Activated CD4-positive, alpha-beta memory T cell treated with anti-CD3 and anti-CD28 coated beads, Interleukin-2, amount 10 ng/mL, durations not matched to agents 7 days and 5 days (primary cell): ENCODE measurements around the gene SMAD2. TPM values are rescaled to one million over a fixed set of nuclear protein-coding genes. Genes with fewer than 3 reads are reported as not detected.

Experiments
- CTCF ChIA-PET: fragments of 350-600 bp; sonication (Branson Sonifier 250); formaldehyde crosslinking; loops from one replicate; lab custom pipeline; 2021; ENCODE audit warnings: antibody characterized with exemption, inconsistent platforms; lab: Charles Lee
- POLR2A ChIA-PET: fragments of 350-600 bp; sonication (Branson Sonifier 250); formaldehyde crosslinking; loops from one replicate; lab custom pipeline; 2021; ENCODE audit warnings: antibody characterized with exemption; lab: Charles Lee
- DNase-seq: peaks from one replicate; pipeline ENCODE4 v3.0.0-alpha.2; 2020
- H3K27ac Mint-ChIP-seq: one replicate; pipeline ENCODE4 v1.8.0; 2021; ENCODE audit warnings: mild to moderate bottlenecking, mixed read lengths
- H3K27me3 Mint-ChIP-seq: one replicate; pipeline ENCODE4 v1.8.0; 2021; ENCODE audit warnings: mixed read lengths
- H3K36me3 Mint-ChIP-seq: one replicate; pipeline ENCODE4 v1.8.0; 2021; ENCODE audit warnings: low read depth, mixed read lengths
- H3K4me1 Mint-ChIP-seq: one replicate; pipeline ENCODE4 v1.8.0; 2021; ENCODE audit warnings: mixed read lengths
- H3K4me3 Mint-ChIP-seq: one replicate; pipeline ENCODE4 v1.8.0; 2021; ENCODE audit warnings: mild to moderate bottlenecking, mixed read lengths
- H3K9me3 Mint-ChIP-seq: one replicate; pipeline ENCODE4 v1.8.0; 2021; ENCODE audit warnings: mixed read lengths
- total RNA-seq, 2 experiments: library from RNA; stranded (reverse); gene quantifications; one replicate each; pipeline ENCODE4 v1.2.3, GENCODE V29; 2021

SMAD2 gene
- total RNA-seq, 2 experiments from 2014 or later, result 170 to 174 TPM

DNA sequence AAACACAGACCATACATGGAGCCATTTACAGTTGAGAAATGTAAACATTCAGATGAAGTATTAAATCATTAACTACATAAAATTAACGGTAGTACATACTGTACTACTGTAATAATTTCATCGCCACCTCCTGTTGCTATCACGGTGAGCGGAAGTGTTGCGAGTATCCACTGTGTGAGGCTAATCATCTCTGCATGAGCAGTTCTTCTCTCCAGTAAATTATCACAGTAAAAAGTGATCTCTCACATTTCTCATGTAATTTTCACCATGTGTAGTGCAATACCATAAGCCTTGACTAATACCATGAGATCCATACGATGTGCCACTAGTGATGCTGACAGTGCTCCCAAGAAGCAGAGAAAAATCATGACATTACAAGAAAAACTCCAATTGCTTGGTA lies 21.9 kb downstream of the SMAD2 start:
- Mint-ChIP-seq H3K27me3 (no peaks in the 10 kb centered on the region), H3K9me3 (peaks cover 32% of the 10 kb centered on the region), H3K4me3 (no peak overlapping the region), H3K27ac (no peak overlapping the region), H3K36me3 (peaks cover 76% of the 10 kb centered on the region), H3K4me1 (peaks cover 49% of the 10 kb centered on the region)
- no peak for DNase-seq
- ChIA-PET CTCF (no interaction called here), POLR2A (no interaction called here)

DNA sequence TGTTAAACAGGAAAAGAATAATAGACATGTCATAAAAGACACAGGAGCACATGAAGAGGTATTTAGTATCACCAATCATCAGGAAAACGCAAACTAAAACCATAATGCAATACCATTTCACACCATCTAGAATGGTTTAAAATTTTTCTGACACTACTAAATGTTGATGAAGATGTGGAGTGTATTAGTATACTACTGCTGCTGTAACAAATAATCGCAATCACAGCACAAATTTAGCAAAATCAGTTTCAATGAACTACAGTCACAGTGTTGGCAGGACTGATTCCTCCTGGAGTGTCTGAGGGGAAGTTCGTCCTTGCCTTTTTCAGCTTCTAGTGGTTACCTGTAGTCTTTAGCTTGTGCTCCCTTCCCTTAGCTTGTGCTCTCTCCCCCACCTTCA lies 24.1 kb downstream of the SMAD2 start:
- Mint-ChIP-seq H3K4me1 (peaks cover 49% of the 10 kb centered on the region), H3K27ac (no peak overlapping the region), H3K4me3 (no peak overlapping the region), H3K9me3 (peaks cover 35% of the 10 kb centered on the region), H3K36me3 (peaks cover 81% of the 10 kb centered on the region), H3K27me3 (no peaks in the 10 kb centered on the region)
- ChIA-PET POLR2A (interaction anchor here (0.6 to 2.2 kb wide), 3 partner anchors 17 to 58 kb away, joined by 3 to 7 read pairs (median 3); partner anchors contain the start of gene SMAD2), CTCF (no interaction called here)
- DNase-seq, result no peak

GRCh38 chr18:47903809-47904208 lies 26.6 kb downstream of the SMAD2 start:
- Mint-ChIP-seq H3K27me3 (no peaks in the 10 kb centered on the region), H3K27ac (no peak overlapping the region), H3K36me3 (peaks cover 72% of the 10 kb centered on the region), H3K9me3 (peaks cover 35% of the 10 kb centered on the region), H3K4me1 (peaks cover 52% of the 10 kb centered on the region), H3K4me3 (no peak overlapping the region)
- CTCF ChIA-PET, result interaction anchor here (1.3 kb wide), 1 partner anchor 9 kb away, joined by 5 read pairs; no protein-coding TSS in a partner anchor
- POLR2A ChIA-PET, result interaction anchor here (0.9 to 1.3 kb wide), 2 partner anchors 23 to 27 kb away, joined by 3 to 5 read pairs; partner anchors contain the start of gene SMAD2
- DNase-seq, result no peak

- Mint-ChIP-seq H3K27ac (peak overlapping the region; percentile 83), H3K9me3 (peaks cover 28% of the 10 kb centered on the region), H3K36me3 (peaks cover 69% of the 10 kb centered on the region), H3K4me3 (peak overlapping the region; percentile 40), H3K27me3 (no peaks in the 10 kb centered on the region), H3K4me1 (peaks cover 64% of the 10 kb centered on the region)
- ChIA-PET POLR2A (interaction anchor here (0.5 to 3.9 kb wide), 9 partner anchors 9 to 92 kb away, joined by 3 to 24 read pairs (median 3); partner anchors contain the start of gene SMAD2), CTCF (interaction anchor here (0.9 to 1.5 kb wide), 2 partner anchors 9 to 153 kb away, joined by 3 to 4 read pairs; no protein-coding TSS in a partner anchor)
- DNase-seq, result no peak
These were observed 28.7 kb downstream of the SMAD2 start for GRCh38 chr18:47901624-47902362.

DNA sequence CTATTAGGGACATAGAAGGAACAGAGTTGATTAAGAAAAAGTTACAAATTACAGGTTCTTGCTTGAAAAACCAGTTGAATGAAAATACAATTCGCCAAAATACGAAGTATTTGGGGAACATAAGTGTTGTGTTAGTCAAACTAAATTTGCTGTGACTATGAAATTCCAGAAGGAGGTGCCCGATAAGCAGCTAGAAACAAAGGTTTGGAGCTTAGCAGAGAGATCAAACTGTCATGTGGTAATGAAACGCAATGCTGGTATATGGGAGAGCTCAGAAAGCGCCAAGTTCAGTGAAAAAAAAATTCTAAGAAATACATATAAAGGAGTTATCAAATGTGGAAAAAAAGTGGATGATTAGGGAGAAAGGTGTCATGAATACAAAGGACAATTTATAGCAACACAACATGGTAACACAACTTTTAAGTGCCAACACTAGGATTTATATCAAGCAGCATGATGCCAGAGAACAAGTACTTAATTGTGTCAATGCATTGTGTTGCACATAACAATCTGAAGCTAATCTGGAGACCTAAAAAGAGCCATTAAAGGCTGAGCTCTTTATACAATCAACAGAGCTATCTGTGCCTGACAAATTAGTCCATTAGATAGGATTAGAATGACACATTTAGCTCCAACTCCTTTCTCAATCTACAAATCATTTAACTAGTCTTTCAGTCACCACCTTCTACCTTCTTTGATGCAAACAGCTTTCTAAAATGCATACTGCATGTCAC lies 31.2 kb downstream of the SMAD2 start:
- no peaks in the 10 kb centered on the region for H3K27me3 Mint-ChIP-seq
- ChIA-PET POLR2A (interaction anchor here (3.9 kb wide), 1 partner anchor 31 kb away, joined by 24 read pairs; the partner anchor contains the start of gene SMAD2), CTCF (interaction anchor here (0.7 kb wide), 1 partner anchor 150 kb away, joined by 3 read pairs; no protein-coding TSS in a partner anchor)
- peaks cover 10% of the 10 kb centered on the region for H3K9me3 Mint-ChIP-seq
- H3K4me3 Mint-ChIP-seq, result no peak overlapping the region
- H3K27ac Mint-ChIP-seq, result no peak overlapping the region
- peaks cover 66% of the 10 kb centered on the region for H3K36me3 Mint-ChIP-seq
- DNase-seq, result no peak
- H3K4me1 Mint-ChIP-seq, result peaks cover 79% of the 10 kb centered on the region

DNA sequence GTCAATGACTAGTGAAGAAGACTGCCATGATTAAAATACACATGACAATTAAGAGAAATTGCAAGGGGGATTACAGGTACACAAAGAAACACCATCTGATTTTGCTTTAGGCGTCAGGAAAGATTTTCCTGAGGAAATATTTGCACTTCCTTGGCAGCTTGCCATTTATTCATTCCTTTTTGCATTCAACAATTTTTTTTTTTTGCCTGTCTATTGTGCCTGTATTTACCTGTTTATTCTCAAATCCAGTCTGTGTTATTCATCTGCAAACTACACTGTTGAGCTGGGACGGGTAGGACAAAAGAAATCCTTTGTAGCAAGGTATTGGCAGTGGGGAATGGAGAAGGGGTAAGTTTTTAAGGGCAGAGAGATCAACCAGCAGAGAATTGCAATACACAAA lies 31.8 kb downstream of the SMAD2 start:
- Mint-ChIP-seq H3K9me3 (peaks cover 4% of the 10 kb centered on the region), H3K36me3 (peaks cover 66% of the 10 kb centered on the region), H3K27me3 (no peaks in the 10 kb centered on the region), H3K4me1 (peaks cover 81% of the 10 kb centered on the region), H3K27ac (no peak overlapping the region), H3K4me3 (no peak overlapping the region)
- ChIA-PET POLR2A (no interaction called here), CTCF (no interaction called here)
- no peak for DNase-seq

- peaks cover 76% of the 10 kb centered on the region for H3K4me1 Mint-ChIP-seq
- peaks cover 1% of the 10 kb centered on the region for H3K9me3 Mint-ChIP-seq
- CTCF ChIA-PET, result no interaction called here
These were observed 32.4 kb downstream of the SMAD2 start for GRCh38 chr18:47898055-47898454.

DNA sequence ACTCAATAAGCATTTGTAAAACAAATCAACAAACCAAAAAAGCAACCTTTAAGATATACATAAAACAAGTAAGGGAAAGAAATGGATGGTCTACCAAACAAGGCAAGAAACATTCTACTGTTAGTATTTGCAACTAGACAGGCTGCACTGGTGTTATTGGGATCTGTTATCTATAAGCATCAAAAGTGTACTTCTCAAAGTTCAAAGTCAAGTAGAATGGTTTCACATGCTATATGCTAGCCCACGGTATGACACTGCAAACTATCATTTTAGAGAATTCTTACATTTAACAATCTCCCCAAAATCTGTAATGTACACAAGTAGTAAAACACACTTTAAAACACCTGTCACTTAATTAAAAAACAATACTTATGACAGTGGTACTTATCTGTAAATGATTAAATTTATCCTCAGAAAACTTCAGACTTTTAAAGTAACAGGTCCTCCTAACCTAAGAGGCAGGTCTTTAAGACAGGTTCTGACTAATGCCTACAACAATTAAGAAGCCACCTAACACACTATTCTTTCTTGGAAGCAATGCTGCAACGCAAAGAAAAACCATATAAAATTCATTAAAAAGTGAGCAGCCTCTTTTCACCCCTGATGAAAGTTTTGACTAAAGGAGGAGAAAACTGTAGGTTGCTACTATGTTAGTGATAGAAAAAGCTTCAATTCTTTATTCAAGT lies 34.8 kb downstream of the SMAD2 start:
- Mint-ChIP-seq H3K9me3 (no peaks in the 10 kb centered on the region), H3K4me1 (peaks cover 62% of the 10 kb centered on the region)
- CTCF ChIA-PET, result no interaction called here

More at GRCh38 chr18:47898055-47898454, 32.4 kb downstream of the SMAD2 start:
- POLR2A ChIA-PET, result interaction anchor here (0.9 kb wide), 1 partner anchor 11 kb away, joined by 3 read pairs; no protein-coding TSS in a partner anchor
- Mint-ChIP-seq H3K27me3 (no peaks in the 10 kb centered on the region), H3K4me3 (no peak overlapping the region), H3K36me3 (peaks cover 63% of the 10 kb centered on the region), H3K27ac (no peak overlapping the region)
- no peak for DNase-seq

DNA sequence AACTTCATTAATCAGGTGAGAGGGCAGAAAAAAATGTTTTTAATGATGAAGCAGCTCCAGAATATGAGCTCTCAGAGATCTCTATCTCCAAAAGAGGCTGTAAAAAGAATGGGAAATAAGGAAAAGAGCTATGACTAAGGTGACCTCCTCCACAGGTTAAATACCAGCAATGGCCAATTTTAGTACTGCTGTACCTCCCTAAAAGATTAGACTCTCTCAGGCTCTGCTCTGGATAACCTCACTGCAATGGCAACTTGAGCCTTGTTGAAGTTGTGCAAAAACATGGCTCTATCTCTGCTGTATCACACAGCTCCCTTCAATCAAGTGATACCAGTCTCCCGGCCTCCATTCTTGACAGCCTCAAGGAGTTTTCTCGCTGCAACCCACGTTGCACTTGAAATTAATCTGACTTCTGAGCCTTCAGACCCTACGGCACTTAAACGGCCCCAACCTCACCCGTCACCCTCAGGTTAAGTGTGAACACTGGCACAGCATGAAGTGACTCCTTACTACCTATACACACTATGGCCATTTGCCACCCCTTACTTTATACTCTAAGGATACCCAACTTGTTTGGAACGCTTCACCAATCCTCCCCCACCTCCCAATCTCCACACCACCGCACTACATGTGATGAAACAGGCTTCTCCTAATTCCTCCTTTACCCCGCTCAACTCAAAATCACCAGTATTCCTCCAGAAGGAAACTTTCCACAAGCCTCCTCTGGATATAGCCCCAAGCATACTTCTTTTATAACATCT lies 36.3 kb downstream of the SMAD2 start:
- Mint-ChIP-seq H3K27ac (no peak overlapping the region), H3K4me3 (no peak overlapping the region), H3K27me3 (no peaks in the 10 kb centered on the region), H3K36me3 (peaks cover 56% of the 10 kb centered on the region), H3K9me3 (no peaks in the 10 kb centered on the region), H3K4me1 (peaks cover 61% of the 10 kb centered on the region)
- CTCF ChIA-PET, result interaction anchor here (0.7 kb wide), 1 partner anchor 139 kb away, joined by 3 read pairs; no protein-coding TSS in a partner anchor
- DNase-seq, result no peak
- POLR2A ChIA-PET, result interaction anchor here (0.9 to 1.9 kb wide), 3 partner anchors 35 to 38 kb away, joined by 3 to 9 read pairs (median 4); partner anchors contain the start of gene SMAD2

More for the DNA sequence above, 34.8 kb downstream of the SMAD2 start:
- POLR2A ChIA-PET, result no interaction called here
- Mint-ChIP-seq H3K27me3 (no peaks in the 10 kb centered on the region), H3K27ac (no peak overlapping the region), H3K4me3 (no peak overlapping the region), H3K36me3 (peaks cover 56% of the 10 kb centered on the region)
- no peak for DNase-seq

DNA sequence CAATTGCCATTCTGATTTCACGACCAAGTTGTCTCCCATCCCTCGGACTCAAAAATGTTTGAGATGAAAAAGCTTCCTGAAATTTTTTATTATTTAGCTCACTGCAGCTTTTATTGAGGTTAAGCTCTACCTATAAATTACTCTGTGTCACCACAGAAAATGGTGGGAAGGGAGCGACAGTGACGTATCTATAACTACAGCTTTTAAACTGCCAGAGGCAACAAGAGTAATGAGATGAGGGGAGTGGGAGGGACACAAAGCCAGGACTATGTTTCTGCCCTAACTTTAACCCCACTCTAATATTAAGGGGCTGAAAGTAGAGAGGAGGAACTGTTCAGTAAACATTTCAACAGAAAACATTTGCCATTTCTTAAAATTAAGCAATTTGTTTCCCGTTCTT lies 37.4 kb downstream of the SMAD2 start:
- DNase-seq, result no peak
- Mint-ChIP-seq H3K27ac (no peak overlapping the region), H3K4me1 (peaks cover 65% of the 10 kb centered on the region), H3K9me3 (no peaks in the 10 kb centered on the region), H3K27me3 (no peaks in the 10 kb centered on the region), H3K4me3 (no peak overlapping the region), H3K36me3 (peaks cover 59% of the 10 kb centered on the region)
- ChIA-PET POLR2A (interaction anchor here (0.9 to 2.3 kb wide), 3 partner anchors 12 to 38 kb away, joined by 3 to 9 read pairs (median 5); partner anchors contain the start of gene SMAD2), CTCF (interaction anchor here (1.0 kb wide), 1 partner anchor 9 kb away, joined by 3 read pairs; no protein-coding TSS in a partner anchor)

- ChIA-PET CTCF (interaction anchor here (0.7 kb wide), 1 partner anchor 42 kb away, joined by 3 read pairs; no protein-coding TSS in a partner anchor), POLR2A (interaction anchor here (1.2 kb wide), 1 partner anchor 43 kb away, joined by 3 read pairs; no protein-coding TSS in a partner anchor)
- H3K36me3 Mint-ChIP-seq, result peaks cover 50% of the 10 kb centered on the region
- H3K9me3 Mint-ChIP-seq, result no peaks in the 10 kb centered on the region
- no peak overlapping the region for H3K4me3 Mint-ChIP-seq
- H3K27ac Mint-ChIP-seq, result peak overlapping the region; percentile 30
- no peaks in the 10 kb centered on the region for H3K27me3 Mint-ChIP-seq
- no peak for DNase-seq
- peaks cover 40% of the 10 kb centered on the region for H3K4me1 Mint-ChIP-seq
These were observed 42.3 kb downstream of the SMAD2 start for GRCh38 chr18:47888156-47888555.
